ENCODE results near the gene ALKBH3. TPM values are rescaled to one million over a fixed set of nuclear protein-coding genes. Genes with fewer than 3 reads are reported as not detected.

Gene ALKBH3
- total and polyA plus RNA-seq, 11 donors, result 13.1 to 24.7 (median 20.5) TPM

GRCh38 chr11:43969543-43969942 lies 88.9 kb downstream of the ALKBH3 start:
- H3K36me3 ChIP-seq, result no peaks in the 10 kb centered on the region
- intact Hi-C loops (cut with DNase I), result no loop called here
- TF ChIP-seq POLR2A (IDR thresholded peaks at IDR 0.05), result no peak
- no peak for TF ChIP-seq CTCF (IDR thresholded peaks at IDR 0.05)
- WGBS, 4 donors, result 5 to 11% (median 9%) methylated on average over 4 of the region's 4 CpGs
- ATAC-seq, result peak; percentile 37 to 81 (median 61)
- H3K4me3 ChIP-seq, result no peak overlapping the region
- H3K9me3 ChIP-seq, result peaks cover 0 to 17% (median 4%) of the 10 kb centered on the region in 12 donors
- peaks cover 0 to 15% (median 8%) of the 10 kb centered on the region in 12 donors for H3K4me1 ChIP-seq
- peak overlapping the region in 1 of 12 donors; percentile 2 for H3K27ac ChIP-seq
- no peaks in the 10 kb centered on the region for H3K27me3 ChIP-seq
- DNase-seq, result peak in 3 of 5 donors; percentile 66 to 72 (median 68)

Other genes starting within 250 kb of the ALKBH3 start
- 100 to 1,000 TPM in 1 of 9 donors, 10 to 100 TPM in 8; 40.5 to 114 (median 80.1) TPM for gene HSD17B12, start 200.1 kb upstream of the ALKBH3 start, total RNA-seq
- 10 to 100 TPM; 41.9 to 46.0 TPM for gene HSD17B12, start 200.1 kb upstream of the ALKBH3 start, polyA plus RNA-seq
- gene C11orf96, start 61.8 kb downstream of the ALKBH3 start, total RNA-seq, result 100 to 1,000 TPM in 1 of 9 donors, 10 to 100 TPM in 7, 1 to 10 TPM in 1; 9.6 to 109 (median 18.1) TPM
- gene C11orf96, start 61.8 kb downstream of the ALKBH3 start, polyA plus RNA-seq, result 10 to 100 TPM in 1 of 2 donors, 1 to 10 TPM in 1; 7.9 to 18.5 TPM
- not detected for gene ACCSL, start 167.2 kb downstream of the ALKBH3 start, total RNA-seq
- gene ACCSL, start 167.2 kb downstream of the ALKBH3 start, polyA plus RNA-seq, result not detected
- gene ACCS, start 185.4 kb downstream of the ALKBH3 start, total RNA-seq, result 10 to 100 TPM in 3 of 9 donors, 1 to 10 TPM in 6; 1.6 to 13.5 (median 8.3) TPM
- gene ACCS, start 185.4 kb downstream of the ALKBH3 start, polyA plus RNA-seq, result 10 to 100 TPM in 1 of 2 donors, 1 to 10 TPM in 1; 1.7 to 16.7 TPM
- gene EXT2, start 214.8 kb downstream of the ALKBH3 start, total RNA-seq, result 10 to 100 TPM; 24.3 to 41.9 (median 31.9) TPM
- 10 to 100 TPM; 12.6 to 37.8 TPM for gene EXT2, start 214.8 kb downstream of the ALKBH3 start, polyA plus RNA-seq

All from heart left ventricle (tissue), 16 donors.